ENCODE results near the gene PSME3.

- TF ChIP-seq CTCF (conservative IDR thresholded peaks at IDR 0.05) (no peak), EZH2 (IDR thresholded peaks at IDR 0.05; ENCODE audit: low read depth) (no peak)
Observed at GRCh38 chr17:42817866-42818265, 15.3 kb upstream of the PSME3 start.

Data from PC-9 (cell line).